ENCODE results near the gene KDM3B. TPM values are rescaled to one million over a fixed set of nuclear protein-coding genes. Genes with fewer than 3 reads are reported as not detected.

KDM3B gene
- total and polyA plus RNA-seq, 9 of the 15 experiments (the other 6 are each of a cell fraction or from before 2014, with no cell fraction given), result 13.8 to 62.8 (median 41.9) TPM

GRCh38 chr5:138315751-138316278 lies 36.7 kb upstream of the KDM3B start:
- CTCF ChIA-PET (ENCODE audit: low intra/inter-chr PET ratio), result no interaction called here
- H3K79me2 ChIP-seq (ENCODE audit: control insufficient read depth, insufficient read depth, low read length), result no peaks in the 10 kb centered on the region
- in situ Hi-C loops (cut with MboI), result no loop called here

GRCh38 chr5:138316355-138316754 lies 36.1 kb upstream of the KDM3B start:
- Histone ChIP-seq H3K27ac (ENCODE audit: extremely low read depth, low read depth, low read length) (no peak overlapping the region), H4K20me1 (replicated peaks; ENCODE audit: control insufficient read depth, insufficient read depth, low read length) (no peaks in the 10 kb centered on the region), H3K9me1 (ENCODE audit: control insufficient read depth, insufficient read depth, low read length) (no peaks in the 10 kb centered on the region), H2AFZ (ENCODE audit: low read depth, low read length) (no peak overlapping the region), H3K79me2 (ENCODE audit: control insufficient read depth, insufficient read depth, low read length) (no peaks in the 10 kb centered on the region), H3K9ac (ENCODE audit: insufficient read depth in 1 of 2, low read depth in 2 of 2, low read length in 2 of 2) (no peak overlapping the region), H3K36me3 (ENCODE audit: control insufficient read depth, insufficient read depth, low read length) (peaks cover 31% of the 10 kb centered on the region; the same call in 1 of the 3 replicates), H3K4me1 (replicated peaks in 1 of 2; ENCODE audit: control insufficient read depth in 2 of 2, insufficient read depth in 2 of 2, low read length in 2 of 2) (no peaks in the 10 kb centered on the region), H3K4me2 (ENCODE audit: insufficient read depth, low read length) (no peak overlapping the region), H3K4me3 (no peak overlapping the region), H3K9me3 (replicated peaks; ENCODE audit: control insufficient read depth, insufficient read depth, low read depth, low read length) (no peaks in the 10 kb centered on the region), H3K27me3 (ENCODE audit: control insufficient read depth in 2 of 2, insufficient read depth in 2 of 2, low read length in 2 of 2) (no peaks in the 10 kb centered on the region)
- intact Hi-C loops (cut with micrococcal nuclease) (no loop called here), in situ Hi-C loops (cut with MboI) (no loop called here)
- TF ChIP-seq NFRKB (IDR thresholded peaks at IDR 0.05; ENCODE audit: low read depth) (no peak), KHSRP (IDR thresholded peaks at IDR 0.05) (no peak), ZNF778 (CRISPR knock-in tag; IDR thresholded peaks at IDR 0.05) (no peak), ZNF280A (IDR thresholded peaks at IDR 0.05; ENCODE audit: low read depth, partially characterized antibody) (no peak), ZNF395 (CRISPR knock-in tag; IDR thresholded peaks at IDR 0.05) (no peak), L3MBTL2 (IDR thresholded peaks at IDR 0.05) (no peak), ZNF224 (CRISPR knock-in tag; IDR thresholded peaks at IDR 0.05) (no peak), STAT5A (IDR thresholded peaks at IDR 0.05; ENCODE audit: borderline replicate concordance, low read length) (no peak)
- WGBS (ENCODE audit: insufficient coverage, low coverage, missing lambda C conversion rate), result 69% methylated on average over 3 of the region's 3 CpGs
- BruUV-seq (replicated peaks), result no TSS peak
- POLR2A ChIA-PET, result interaction anchor here (0.6 to 6.8 kb wide), 8 partner anchors 10 to 608 kb away, joined by 3 to 31 read pairs (median 3); partner anchors contain the start of genes CDC25C and FAM53C
- ATAC-seq (peak; percentile 48), FAIRE-seq (no peak), DNase-seq (ENCODE audit: extremely low read depth in 1 of 4, low spot score in 3 of 4) (no peak)
- CTCF ChIA-PET (ENCODE audit: low intra/inter-chr PET ratio), result no interaction called here

More at GRCh38 chr5:138315751-138316278, 36.7 kb upstream of the KDM3B start:
- ATAC-seq (no peak), DNase-seq (ENCODE audit: extremely low read depth in 1 of 4, low spot score in 3 of 4) (no peak), FAIRE-seq (no peak)
- Histone ChIP-seq H2AFZ (ENCODE audit: low read depth, low read length) (no peak overlapping the region), H4K20me1 (replicated peaks; ENCODE audit: control insufficient read depth, insufficient read depth, low read length) (no peaks in the 10 kb centered on the region), H3K4me1 (replicated peaks in 1 of 2; ENCODE audit: control insufficient read depth in 2 of 2, insufficient read depth in 2 of 2, low read length in 2 of 2) (no peaks in the 10 kb centered on the region), H3K9me3 (replicated peaks; ENCODE audit: control insufficient read depth, insufficient read depth, low read depth, low read length) (no peaks in the 10 kb centered on the region), H3K27me3 (ENCODE audit: control insufficient read depth in 2 of 2, insufficient read depth in 2 of 2, low read length in 2 of 2) (no peaks in the 10 kb centered on the region), H3K9ac (ENCODE audit: insufficient read depth in 1 of 2, low read depth in 2 of 2, low read length in 2 of 2) (peak overlapping the region in 1 of 2 experiments; percentile 26; a peak in 1 of 4 replicates), H3K36me3 (ENCODE audit: control insufficient read depth, insufficient read depth, low read length) (peaks cover 31% of the 10 kb centered on the region; the same call in 1 of the 3 replicates), H3K9me1 (ENCODE audit: control insufficient read depth, insufficient read depth, low read length) (no peaks in the 10 kb centered on the region), H3K4me3 (no peak overlapping the region), H3K27ac (ENCODE audit: extremely low read depth, low read depth, low read length) (no peak overlapping the region), H3K4me2 (ENCODE audit: insufficient read depth, low read length) (no peak overlapping the region)
- 70% methylated on average over 7 of the region's 7 CpGs for WGBS (ENCODE audit: insufficient coverage, low coverage, missing lambda C conversion rate)
- intact Hi-C loops (cut with micrococcal nuclease), result no loop called here
- no peak for TF ChIP-seq PML (IDR thresholded peaks at IDR 0.05; ENCODE audit: low read length)
- TF ChIP-seq POLR2G (IDR thresholded peaks at IDR 0.05; ENCODE audit: low read depth, low read length), result peak; percentile 36; the same call in 1 of the 2 replicates
- peak; percentile 37; the same call in 1 of the 2 replicates for TF ChIP-seq RBFOX2 (IDR thresholded peaks at IDR 0.05; ENCODE audit: low read depth, low read length)
- BruUV-seq (replicated peaks), result no TSS peak
- POLR2A ChIA-PET, result interaction anchor here (0.6 to 6.8 kb wide), 5 partner anchors 10 to 607 kb away, joined by 3 to 31 read pairs (median 3); partner anchors contain the start of genes CDC25C and FAM53C
